H1 (cell line): ENCODE data around the gene TP63. TPM values are rescaled to one million over a fixed set of nuclear protein-coding genes. Genes with fewer than 3 reads are reported as not detected.

Experiments
- CTCF ChIA-PET: fragments of 300-600 bp; sonication (Branson Sonifier 250); formaldehyde crosslinking; loops from one replicate; lab custom pipeline; 2021; ENCODE audit not compliant: partially characterized antibody; lab: Charles Lee
- POLR2A ChIA-PET: fragments of 300-600 bp; sonication (Branson Sonifier 250); formaldehyde crosslinking; loops from one replicate; lab custom pipeline; 2021; ENCODE audit warnings: inconsistent platforms; ENCODE audit not compliant: partially characterized antibody; lab: Charles Lee
- DNase-seq, 2 experiments: peaks; one replicate each; pipeline versions ENCODE4 v3.0.0 to v3.0.0-alpha.2; 2010 to 2022; ENCODE audit warnings: low spot score in 2 of 2, low read depth in 1 of 2, mixed read lengths in 1 of 2
- FAIRE-seq: peaks from 2 replicates; lab custom pipeline; 2011; peaks lifted over from hg19 to GRCh38; lab: Jason Lieb, UNC
- H2AFZ ChIP-seq: 2 replicates; pipeline ENCODE4 v1.8.1; 2012; ENCODE audit warnings: low read length, inconsistent platforms
- H2AK5ac ChIP-seq: 2 replicates; pipeline ENCODE4 v1.6.1; 2013; ENCODE audit warnings: low read depth, low read length
- H2BK120ac ChIP-seq: replicated peaks from 2 replicates; pipeline ENCODE3; 2013; ENCODE audit warnings: low read depth, low read length, inconsistent platforms
- H2BK12ac ChIP-seq: 2 replicates; pipeline ENCODE4 v1.6.1; 2013; ENCODE audit warnings: low read depth, low read length
- H2BK15ac ChIP-seq: 2 replicates; pipeline ENCODE4 v1.6.1; 2013; ENCODE audit warnings: low read length
- H2BK20ac ChIP-seq: 2 replicates; pipeline ENCODE4 v1.6.1; 2013; ENCODE audit warnings: low read length
- H2BK5ac ChIP-seq: 2 replicates; pipeline ENCODE4 v1.6.1; 2013; ENCODE audit warnings: low read depth, low read length
- H3K14ac ChIP-seq: 2 replicates; pipeline ENCODE4 v1.6.1; 2013; ENCODE audit warnings: inconsistent platforms; ENCODE audit not compliant: insufficient read length
- H3K18ac ChIP-seq: 2 replicates; pipeline ENCODE4 v1.6.1; 2013; ENCODE audit warnings: low read length; ENCODE audit errors: extremely low read depth
- H3K23ac ChIP-seq: 2 replicates; pipeline ENCODE4 v1.6.1; 2013; ENCODE audit warnings: inconsistent platforms; ENCODE audit not compliant: insufficient read length
- H3K23me2 ChIP-seq: 2 replicates; pipeline ENCODE4 v1.6.1; 2013; ENCODE audit warnings: low read depth, low read length
- H3K27ac ChIP-seq: 2 replicates; pipeline ENCODE4 v1.6.1; 2011; ENCODE audit warnings: low read depth, low read length, inconsistent platforms
- H3K27me3 ChIP-seq, 4 experiments: replicated peaks in 1 of 4; 1 replicate in 1 of 4; 2 replicates in 3 of 4; pipeline versions ENCODE4 v1.6.1 to v1.8.1; 2011 to 2013; ENCODE audit warnings: low read length in 3 of 4, mild to moderate bottlenecking in 3 of 4, inconsistent platforms in 2 of 4, mixed read lengths in 2 of 4, moderate library complexity in 1 of 4; ENCODE audit not compliant: control insufficient read depth in 3 of 4, insufficient read depth in 3 of 4; ENCODE audit errors: extremely low read depth in 1 of 4
- H3K36me3 ChIP-seq, 4 experiments: 2 replicates each; pipeline versions ENCODE4 v1.6.1 to v1.8.1; 2011 to 2013; ENCODE audit warnings: mild to moderate bottlenecking in 4 of 4, low read length in 3 of 4, moderate library complexity in 2 of 4, control low read depth in 1 of 4, inconsistent platforms in 1 of 4; ENCODE audit not compliant: insufficient read depth in 4 of 4, control insufficient read depth in 2 of 4
- H3K4ac ChIP-seq: replicated peaks from 2 replicates; pipeline ENCODE3; 2013; ENCODE audit warnings: low read length, low read depth, mixed read lengths, inconsistent platforms; ENCODE audit not compliant: insufficient read length
- H3K4me1 ChIP-seq, 4 experiments: replicated peaks in 1 of 4; 1 replicate in 1 of 4; 2 replicates in 3 of 4; pipeline versions ENCODE4 v1.6.1 to v1.8.1; 2011 to 2013; ENCODE audit warnings: low read length in 3 of 4, inconsistent platforms in 2 of 4, mixed read lengths in 1 of 4; ENCODE audit not compliant: insufficient read depth in 4 of 4, control insufficient read depth in 3 of 4
- H3K4me2 ChIP-seq, 2 experiments: 2 replicates each; pipeline versions ENCODE4 v1.6.1 to v1.8.1; 2011 to 2013; ENCODE audit warnings: low read depth in 2 of 2, low read length in 2 of 2, control low read depth in 1 of 2, inconsistent platforms in 1 of 2, mild to moderate bottlenecking in 1 of 2; ENCODE audit not compliant: insufficient read depth in 1 of 2
- H3K4me3 ChIP-seq, 4 experiments: fragments of 200-600, 300-600 bp in 1 of 4; sonication (generic), shearing (Covaris generic), sonication (Bioruptor Twin) in 1 of 4; 2 replicates each; pipeline versions ENCODE4 v1.5.1 to v1.8.1; 2011 to 2016; ENCODE audit warnings: low read length in 4 of 4, low read depth in 3 of 4, control low read depth in 2 of 4, inconsistent platforms in 2 of 4, mild to moderate bottlenecking in 2 of 4, mixed read lengths in 1 of 4, moderate library complexity in 1 of 4; ENCODE audit not compliant: insufficient read depth in 2 of 4; ENCODE audit errors: extremely low read depth in 1 of 4
- H3K56ac ChIP-seq: replicated peaks from 2 replicates; pipeline ENCODE3; 2013; ENCODE audit warnings: low read depth, mild to moderate bottlenecking, mixed read lengths, low read length, inconsistent platforms; ENCODE audit not compliant: insufficient read length
- H3K79me1 ChIP-seq: 2 replicates; pipeline ENCODE4 v1.6.1; 2013; ENCODE audit warnings: low read depth, low read length, control low read depth
- H3K79me2 ChIP-seq, 2 experiments: 2 replicates each; pipeline versions ENCODE4 v1.6.1 to v1.8.1; 2012 to 2013; ENCODE audit warnings: low read length in 2 of 2, mild to moderate bottlenecking in 2 of 2, inconsistent platforms in 1 of 2; ENCODE audit not compliant: insufficient read depth in 2 of 2, control insufficient read depth in 1 of 2
- H3K9ac ChIP-seq, 4 experiments: replicated peaks in 1 of 4; 1 replicate in 1 of 4; 2 replicates in 3 of 4; pipeline versions ENCODE4 v1.6.1 to v1.8.1; 2011 to 2013; ENCODE audit warnings: low read depth in 3 of 4, low read length in 3 of 4, control low read depth in 2 of 4, mild to moderate bottlenecking in 2 of 4, moderate library complexity in 2 of 4, inconsistent platforms in 1 of 4; ENCODE audit errors: extremely low read depth in 1 of 4
- H3K9me3 ChIP-seq, 2 experiments: 2 replicates each; pipeline versions ENCODE4 v1.6.1 to v1.8.1; 2012 to 2013; ENCODE audit warnings: mild to moderate bottlenecking in 2 of 2, moderate library complexity in 2 of 2, control low read depth in 1 of 2, inconsistent platforms in 1 of 2, low read depth in 1 of 2, low read length in 1 of 2, mixed read lengths in 1 of 2; ENCODE audit not compliant: insufficient read depth in 2 of 2
- H4K20me1 ChIP-seq, 2 experiments: replicated peaks in 1 of 2; 2 replicates each; pipeline versions ENCODE3 to v1.8.1; 2011 to 2013; ENCODE audit warnings: inconsistent platforms in 2 of 2, low read length in 2 of 2, mild to moderate bottlenecking in 1 of 2; ENCODE audit not compliant: insufficient read depth in 2 of 2, control insufficient read depth in 1 of 2
- H4K5ac ChIP-seq: 2 replicates; pipeline ENCODE4 v1.6.1; 2013; ENCODE audit warnings: low read length, low read depth, mixed read lengths, inconsistent platforms; ENCODE audit not compliant: insufficient read length
- H4K8ac ChIP-seq: 2 replicates; pipeline ENCODE4 v1.8.0; 2013; ENCODE audit warnings: mild to moderate bottlenecking, moderate library complexity, low read length, inconsistent platforms; ENCODE audit not compliant: insufficient read depth; ENCODE audit errors: extremely low read depth
- H4K91ac ChIP-seq: replicated peaks from 2 replicates; pipeline ENCODE3; 2013; ENCODE audit warnings: low read length, mixed read lengths, inconsistent platforms; ENCODE audit not compliant: insufficient read length
- CBX5 ChIP-seq: fragments of 300-800, 300-1000 bp; sonication (generic); IDR thresholded peaks from 2 replicates; pipeline ENCODE4 v1.7.1; 2016; ENCODE audit warnings: antibody characterized with exemption, low read length, low read depth
- CHD1 ChIP-seq: IDR thresholded peaks from 2 replicates; pipeline ENCODE4 v1.6.1; 2012; ENCODE audit warnings: low read depth, low read length, improper control_type of control experiment
- CHD2 ChIP-seq: IDR thresholded peaks from 2 replicates; pipeline ENCODE4 v1.6.1; 2012; ENCODE audit warnings: low read length, improper control_type of control experiment
- polyA plus RNA-seq, 7 experiments: library from polyadenylated mRNA; depleted of rRNA in 3 of 7; stranded (reverse) in 5 of 7; unstranded in 2 of 7; fragments of >200 nt in 5 of 7; fragments of 200-250 nt in 2 of 7; gene quantifications; 1 replicate in 5 of 7; 2 replicates in 1 of 7; 4 replicates in 1 of 7; pipeline versions ENCODE4 v1.2.1 to v1.2.3, GENCODE V29; 2011 to 2013; ENCODE audit warnings: missing spikeins in 2 of 7, mixed read lengths in 2 of 7
- total RNA-seq: library from RNA; stranded (reverse); fragmentation: NEBNext Ultra II Directional; extraction: Animal tissue kit (Norgen Biotek cat#: 25700); gene quantifications from 2 replicates; pipeline ENCODE4 v1.2.1, GENCODE V29; 2021
- TF ChIP-seq, protein P1 (sequence below): IDR thresholded peaks from 2 replicates; pipeline ENCODE4 v1.6.1; 2011; ENCODE audit warnings: low read depth, mild to moderate bottlenecking, low read length; ENCODE audit not compliant: insufficient read depth

The TP63 gene
- total and polyA plus RNA-seq, 2 of the 8 experiments (the other 6 are each of a cell fraction or from before 2014, with no cell fraction given), result not detected

DNA sequence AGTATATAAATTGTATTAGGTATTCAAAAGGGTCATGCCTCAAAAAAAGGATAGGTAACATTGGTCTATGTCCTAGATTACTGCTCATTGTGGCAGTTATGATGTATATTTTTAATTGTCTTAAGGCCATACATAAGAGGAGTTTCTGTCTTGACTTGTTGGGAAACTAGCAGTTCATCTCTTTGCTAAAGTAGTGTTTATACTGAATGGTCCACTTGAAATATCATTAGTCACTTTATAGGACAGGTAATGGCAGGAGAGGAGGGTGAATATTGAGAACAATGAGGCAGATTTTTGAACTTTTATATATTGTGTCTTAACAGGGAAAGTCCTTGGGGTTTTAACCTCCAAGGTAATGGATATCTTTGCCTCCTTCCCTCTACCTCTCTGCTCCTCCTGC lies 58.4 kb downstream of the TP63 start:
- H3K79me2 ChIP-seq, result no peaks in the 10 kb centered on the region
- no peak overlapping the region for H3K4me2 ChIP-seq
- H3K9ac ChIP-seq, result no peak overlapping the region
- H2AK5ac ChIP-seq, result no peak overlapping the region
- H4K20me1 ChIP-seq, result no peaks in the 10 kb centered on the region
- no peak overlapping the region for H4K8ac ChIP-seq
- no peak overlapping the region for H3K56ac ChIP-seq
- no peak overlapping the region for H2AFZ ChIP-seq
- H3K79me1 ChIP-seq, result no peaks in the 10 kb centered on the region
- no peak overlapping the region for H4K91ac ChIP-seq
- no peaks in the 10 kb centered on the region for H3K23me2 ChIP-seq
- POLR2A ChIA-PET, result no interaction called here
- no peak overlapping the region for H3K18ac ChIP-seq
- H3K4ac ChIP-seq, result no peak overlapping the region
- H3K4me1 ChIP-seq, result no peaks in the 10 kb centered on the region
- H2BK120ac ChIP-seq, result no peak overlapping the region
- no peak overlapping the region for H2BK5ac ChIP-seq
- no peak for FAIRE-seq
- no peak overlapping the region for H3K14ac ChIP-seq
- H2BK20ac ChIP-seq, result no peak overlapping the region
- H2BK15ac ChIP-seq, result no peak overlapping the region
- no peak overlapping the region for H3K23ac ChIP-seq
- H3K4me3 ChIP-seq, result no peak overlapping the region
- TF ChIP-seq CHD1 (no peak), CHD2 (no peak), CBX5 (no peak)
- TF ChIP-seq, protein P1, sequence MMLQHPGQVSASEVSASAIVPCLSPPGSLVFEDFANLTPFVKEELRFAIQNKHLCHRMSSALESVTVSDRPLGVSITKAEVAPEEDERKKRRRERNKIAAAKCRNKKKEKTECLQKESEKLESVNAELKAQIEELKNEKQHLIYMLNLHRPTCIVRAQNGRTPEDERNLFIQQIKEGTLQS, result no peak
- TF ChIP-seq, all 59 proteins: peak for 0
- no peaks in the 10 kb centered on the region for H3K36me3 ChIP-seq
- H4K5ac ChIP-seq, result no peak overlapping the region
- no peaks in the 10 kb centered on the region for H3K27me3 ChIP-seq
- DNase-seq, result no peak
- CTCF ChIA-PET, result interaction anchor here (7.1 kb wide), 1 partner anchor 259 kb away, joined by 68 read pairs; no protein-coding TSS in a partner anchor
- no peaks in the 10 kb centered on the region for H3K9me3 ChIP-seq
- no peak overlapping the region for H2BK12ac ChIP-seq
- no peak overlapping the region for H3K27ac ChIP-seq
